Fibroblast of gingiva (primary cell): Measurements from ENCODE around the gene ZNF219.
A peak's percentile ranks its signal among the peaks of the same experiment; 100 is the strongest.

Source experiments
- DNase-seq: peaks from one replicate; pipeline ENCODE4 v3.0.0-alpha.2; 2011; ENCODE audit warnings: low read depth

The ZNF219 gene

GRCh38 chr14:21087294-21088091 lies 11.0 kb downstream of the ZNF219 start:
- DNase-seq: peak; percentile 92

DNA sequence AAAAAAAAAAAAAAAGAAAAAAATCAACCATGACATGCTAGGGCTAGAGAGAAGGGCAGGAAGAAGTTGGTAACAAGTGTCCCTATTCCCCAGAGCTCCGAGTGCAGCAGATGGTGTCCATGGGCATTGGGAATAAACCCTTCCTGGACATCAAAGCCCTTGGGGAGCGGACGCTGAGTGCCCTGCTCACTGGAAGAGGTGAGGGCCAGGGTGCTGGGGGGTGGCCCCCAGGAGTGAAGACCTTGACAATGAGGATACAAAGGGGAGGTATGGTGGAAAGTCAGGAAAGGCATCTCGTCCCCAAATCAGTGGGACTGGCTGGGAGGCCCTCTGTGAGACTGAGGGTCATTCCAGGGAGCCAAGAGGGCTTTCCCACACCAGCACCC lies 11.6 kb downstream of the ZNF219 start:
- DNase-seq: no peak

DNA sequence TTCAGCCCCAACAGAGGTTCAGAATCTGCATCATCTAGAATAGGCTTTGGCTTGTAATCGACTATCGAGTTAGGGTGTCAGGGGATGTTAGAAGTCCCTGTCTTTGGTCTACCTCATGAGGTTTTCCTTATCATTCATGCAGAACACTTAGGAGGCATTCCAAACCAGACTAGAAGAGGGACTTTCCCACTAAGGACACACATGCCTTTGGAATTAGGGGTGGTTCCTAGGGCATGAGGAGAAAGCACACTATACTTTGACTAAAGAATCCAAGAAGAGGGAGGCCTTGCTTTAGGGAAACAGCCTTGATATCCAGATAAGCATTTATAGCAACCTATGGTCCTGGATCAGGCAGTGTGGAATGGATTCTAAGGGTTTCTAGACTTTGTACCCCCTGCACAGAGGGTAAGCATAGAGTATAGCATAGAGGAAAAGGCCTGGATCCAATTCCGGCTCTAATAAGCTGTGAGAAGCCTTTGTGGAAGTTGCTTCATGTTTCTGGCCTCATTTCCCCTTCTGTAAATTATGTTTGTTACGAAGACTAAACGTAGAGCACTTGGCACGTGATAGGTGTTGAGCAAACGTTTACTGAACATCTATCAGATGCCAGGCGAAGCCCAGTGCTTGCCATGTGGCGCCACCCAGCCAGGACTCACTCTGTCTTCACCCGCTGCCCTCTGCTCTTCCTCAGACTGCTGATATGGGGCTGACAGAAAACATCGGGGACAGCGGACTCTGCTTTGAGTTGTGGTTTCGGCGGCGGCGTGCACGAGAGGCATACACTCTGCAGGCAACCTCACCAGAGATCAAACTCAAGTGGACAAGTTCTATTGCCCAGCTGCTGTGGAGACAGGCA lies 13.2 kb downstream of the ZNF219 start:
- DNase-seq: peak; percentile 90

GRCh38 chr14:21084396-21084795 lies 14.1 kb downstream of the ZNF219 start:
- no peak for DNase-seq

DNA sequence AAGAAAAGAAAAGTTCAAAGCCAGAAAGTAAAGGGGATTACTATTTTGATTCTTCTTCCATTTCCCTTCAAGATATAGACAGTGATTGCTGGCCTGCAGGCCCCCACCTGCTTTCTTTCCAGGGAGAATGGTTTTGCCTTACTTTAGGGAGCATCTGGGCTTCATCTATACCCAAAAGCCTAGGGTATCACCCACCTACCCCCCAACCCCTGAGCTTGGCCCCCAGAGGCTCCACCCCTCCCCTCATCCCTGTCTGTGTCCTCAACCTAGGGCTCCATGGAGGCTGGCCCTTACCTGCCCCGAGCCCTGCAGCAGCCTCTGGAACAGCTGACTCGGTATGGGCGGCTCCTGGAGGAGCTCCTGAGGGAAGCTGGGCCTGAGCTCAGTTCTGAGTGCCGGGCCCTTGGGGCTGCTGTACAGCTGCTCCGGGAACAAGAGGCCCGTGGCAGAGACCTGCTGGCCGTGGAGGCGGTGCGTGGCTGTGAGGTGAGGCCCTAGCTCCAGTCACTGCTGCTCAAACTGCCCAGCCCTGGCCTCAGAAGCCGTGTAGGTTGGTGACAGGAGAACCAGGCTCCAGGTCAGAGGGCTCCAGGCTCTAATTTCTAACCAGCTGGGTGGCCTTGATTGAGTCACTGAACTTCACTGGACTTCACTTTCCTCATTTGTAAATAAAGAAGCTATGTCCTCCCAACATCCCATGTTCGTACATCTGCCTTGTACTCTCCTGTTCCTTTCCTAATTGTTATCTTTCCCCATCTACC lies 14.7 kb downstream of the ZNF219 start:
- no peak for DNase-seq

DNA sequence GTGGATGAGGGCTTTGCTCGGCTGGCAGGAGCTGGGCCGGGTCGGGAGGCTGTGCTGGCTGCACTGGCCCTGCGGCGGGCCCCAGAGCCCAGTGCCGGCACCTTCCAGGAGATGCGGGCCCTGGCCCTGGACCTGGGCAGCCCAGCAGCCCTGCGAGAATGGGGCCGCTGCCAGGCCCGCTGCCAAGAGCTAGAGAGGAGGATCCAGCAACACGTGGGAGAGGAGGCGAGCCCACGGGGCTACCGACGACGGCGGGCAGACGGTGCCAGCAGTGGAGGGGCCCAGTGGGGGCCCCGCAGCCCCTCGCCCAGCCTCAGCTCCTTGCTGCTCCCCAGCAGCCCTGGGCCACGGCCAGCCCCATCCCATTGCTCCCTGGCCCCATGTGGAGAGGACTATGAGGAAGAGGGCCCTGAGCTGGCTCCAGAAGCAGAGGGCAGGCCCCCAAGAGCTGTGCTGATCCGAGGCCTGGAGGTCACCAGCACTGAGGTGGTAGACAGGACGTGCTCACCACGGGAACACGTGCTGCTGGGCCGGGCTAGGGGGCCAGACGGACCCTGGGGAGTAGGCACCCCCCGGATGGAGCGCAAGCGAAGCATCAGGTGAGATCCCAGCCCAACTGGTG lies 16.8 kb downstream of the ZNF219 start:
- no peak for DNase-seq

DNA sequence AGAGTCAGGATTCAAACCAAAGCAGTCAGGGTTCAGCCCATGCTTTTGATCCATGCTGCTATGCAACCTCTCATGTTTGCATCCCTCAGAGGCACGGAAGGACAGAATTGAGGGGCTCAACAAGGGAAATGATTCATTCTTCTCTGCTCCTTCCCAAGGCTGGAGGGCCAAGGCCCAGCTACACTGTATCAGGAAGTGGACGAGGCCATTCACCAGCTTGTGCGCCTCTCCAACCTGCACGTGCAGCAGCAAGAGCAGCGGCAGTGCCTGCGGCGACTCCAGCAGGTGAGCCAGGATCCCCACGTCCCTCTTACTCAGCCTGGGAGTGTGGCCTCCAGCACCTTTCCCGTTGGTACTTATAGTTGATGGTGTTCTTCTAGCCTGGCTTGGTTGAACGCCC lies 19.7 kb downstream of the ZNF219 start:
- no peak for DNase-seq

- no peak for DNase-seq
These were observed 20.2 kb downstream of the ZNF219 start for GRCh38 chr14:21078287-21078686.

- DNase-seq: no peak
These were observed 20.8 kb downstream of the ZNF219 start for GRCh38 chr14:21077672-21078071.

GRCh38 chr14:21075719-21076437 lies 22.6 kb downstream of the ZNF219 start:
- DNase-seq: no peak

- DNase-seq: no peak
These were observed 23.8 kb downstream of the ZNF219 start for GRCh38 chr14:21074398-21075272.

DNA sequence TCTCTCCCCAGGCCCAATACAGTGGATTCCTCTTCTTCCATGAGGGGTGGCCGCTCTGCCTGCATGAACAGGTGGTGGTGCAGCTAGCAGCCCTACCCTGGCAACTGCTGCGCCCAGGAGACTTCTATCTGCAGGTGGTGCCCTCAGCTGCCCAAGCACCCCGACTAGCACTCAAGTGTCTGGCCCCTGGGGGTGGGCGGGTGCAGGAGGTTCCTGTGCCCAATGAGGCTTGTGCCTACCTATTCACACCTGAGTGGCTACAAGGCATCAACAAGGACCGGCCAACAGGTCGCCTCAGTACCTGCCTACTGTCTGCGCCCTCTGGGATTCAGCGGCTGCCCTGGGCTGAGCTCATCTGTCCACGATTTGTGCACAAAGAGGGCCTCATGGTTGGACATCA lies 24.5 kb downstream of the ZNF219 start:
- DNase-seq: no peak

GRCh38 chr14:21072781-21073339 lies 25.6 kb downstream of the ZNF219 start:
- DNase-seq: no peak

- DNase-seq: peak; percentile 95
These were observed 26.4 kb downstream of the ZNF219 start for GRCh38 chr14:21072031-21072473.

DNA sequence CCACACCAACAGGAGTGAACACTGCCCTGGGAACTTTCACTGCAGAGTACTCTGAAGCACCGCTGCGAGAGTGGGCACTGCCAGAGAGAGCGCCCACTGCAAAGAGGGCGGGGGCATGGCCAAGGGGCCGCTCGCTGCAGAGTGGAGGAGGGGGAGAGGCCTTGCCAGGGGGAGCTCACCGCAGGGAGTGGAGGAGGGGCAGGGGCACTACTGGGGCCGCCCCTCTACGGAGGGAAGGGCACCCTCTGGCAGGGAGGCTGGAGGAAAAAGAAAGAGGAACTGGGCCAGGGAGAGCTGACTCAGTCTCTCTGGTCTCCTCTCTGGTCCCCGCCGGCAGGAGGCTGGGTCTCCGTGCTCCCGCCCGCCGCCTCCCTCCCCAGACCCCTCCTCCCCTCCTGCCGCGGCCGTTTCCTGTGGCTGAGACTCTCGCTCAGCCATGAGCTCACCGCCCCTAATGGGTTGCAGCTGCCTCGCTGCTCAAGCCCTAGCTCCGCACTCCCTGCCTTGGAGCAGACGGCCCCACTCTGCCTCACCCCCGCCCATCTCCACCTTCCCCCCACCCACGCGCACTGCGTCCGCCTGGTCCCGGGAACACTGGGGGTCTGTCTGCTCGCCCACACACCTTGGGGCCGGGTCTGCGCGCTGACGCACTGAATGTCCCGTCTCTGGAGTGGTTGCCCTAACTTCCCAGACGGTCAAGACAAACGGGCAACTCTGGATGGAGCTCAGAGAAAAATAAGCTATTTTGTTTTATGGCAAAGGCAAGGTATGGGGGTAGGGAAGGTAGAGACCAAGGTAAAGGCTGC lies 27.0 kb downstream of the ZNF219 start:
- peak; percentile 98 for DNase-seq

GRCh38 chr14:21070610-21071224 lies 27.7 kb downstream of the ZNF219 start:
- peak; percentile 63 for DNase-seq

- peak; percentile 59 for DNase-seq
These were observed 28.3 kb downstream of the ZNF219 start, which contains the start of gene ARHGEF40 for GRCh38 chr14:21070083-21070609. Gene ARHGEF40 (plus strand): TSS chr14:21070304. CDS start chr14:21070397, 93 bp downstream.

- DNase-seq: no peak
These were observed 28.9 kb downstream of the ZNF219 start for GRCh38 chr14:21069388-21070082.
